Ovary (tissue), 9 donors: ENCODE data around the gene GRIK4. TPM values are rescaled to one million over a fixed set of nuclear protein-coding genes. Genes with fewer than 3 reads are reported as not detected.

ENCODE experiments used
- DNase-seq, 5 donors: peaks; one replicate each; pipeline ENCODE4 v3.0.0-alpha.2; 2019 to 2020
- H3K27ac ChIP-seq, 2 donors: fragments of 200-600 bp; one replicate each; pipeline versions ENCODE4 v1.5.1 to v1.8.0; 2019 to 2022
- H3K27me3 ChIP-seq: fragments of 200-600 bp; one replicate; pipeline ENCODE4 v1.8.0; 2022
- H3K36me3 ChIP-seq: fragments of 200-600 bp; sonication (generic); one replicate; pipeline ENCODE4 v1.5.1; 2019
- H3K4me1 ChIP-seq: one replicate; pipeline ENCODE4 v1.8.1; 2013; ENCODE audit warnings: mild to moderate bottlenecking, moderate library complexity; ENCODE audit not compliant: insufficient read depth
- H3K4me3 ChIP-seq: fragments of 200-600 bp; sonication (generic); one replicate; pipeline ENCODE4 v1.5.1; 2017
- H3K9me3 ChIP-seq, 2 donors: fragments of 200-600 bp in 1 of 2; sonication (generic) in 1 of 2; one replicate each; pipeline versions ENCODE4 v1.5.1 to v1.8.1; 2013 to 2019; ENCODE audit warnings: mild to moderate bottlenecking in 1 of 2, moderate library complexity in 1 of 2
- EP300 ChIP-seq: sonication (generic); formaldehyde crosslinking; IDR thresholded peaks from one replicate; pipeline ENCODE4 v1.6.1; 2017; ENCODE audit warnings: antibody characterized with exemption
- POLR2A ChIP-seq: fragments of 450-650 bp; IDR thresholded peaks from one replicate; pipeline ENCODE4 v1.6.1; 2017; ENCODE audit warnings: antibody characterized with exemption, mild to moderate bottlenecking, moderate library complexity
- WGBS, 3 donors: extraction: QIAGEN DNeasy Blood & Tissue Kit in 1 of 3; methylation state at CpG; one replicate each; pipeline versions ENCODE4 v1.1.5 to v1.1.7; 2013 to 2017; 5-methylcytosine and 5-hydroxymethylcytosine counted together
- intact Hi-C, 4 donors: fragments of 100-400 bp; cut with DNase I; formaldehyde crosslinking; loops; one replicate each; pipeline versions ENCODE4 v1.11.0 to v1.15.1; 2022 to 2023
- polyA plus RNA-seq, 2 donors: library from polyadenylated mRNA; stranded (reverse); fragments of 200-250 nt in 1 of 2; fragments of 350-450 nt in 1 of 2; fragmentation: Illumina TruSeq in 1 of 2; extraction: RNeasy Lipid Tissue Mini Kit (QIAGEN cat#74804) in 1 of 2; gene quantifications; one replicate each; pipeline ENCODE4 v1.2.3, GENCODE V29; 2013 to 2014
- total RNA-seq, 7 donors: library from RNA; depleted of rRNA in 2 of 7; stranded (reverse); fragments of >200 nt in 2 of 7; fragmentation: NEBNext Ultra II Directional in 3 of 7; extraction: Animal tissue kit (Norgen Biotek cat#: 25700) in 3 of 7; gene quantifications; one replicate each; pipeline versions ENCODE4 v1.1.0 to v1.2.4, GENCODE V29; 2016 to 2023
- TF ChIP-seq, protein P1 (sequence below), 3 donors: fragments of 450-650 bp in 2 of 3; fragments of 200-600 bp in 1 of 3; IDR thresholded peaks; one replicate each; pipeline versions ENCODE4 v1.5.1 to v1.8.0; 2016 to 2022; ENCODE audit warnings: antibody characterized with exemption in 3 of 3, mild to moderate bottlenecking in 1 of 3
- donor health status: DM: no; HTN: no; CAD: no; lungs with moderate emphysema.
- donor health status: DM: no; HTN: no; CAD: no.
- donor health status: Bipolar disorder and iron deficiency.
- donor health status: DM: yes; HTN: yes; CAD: no.
- donor health status: DM: no; HTN: no; CAD: no.
- donor health status: DM: yes; HTN: yes; CAD: no.

Gene GRIK4
- total and polyA plus RNA-seq, 9 donors = 1.3 to 13.4 (median 2.3) TPM

DNA sequence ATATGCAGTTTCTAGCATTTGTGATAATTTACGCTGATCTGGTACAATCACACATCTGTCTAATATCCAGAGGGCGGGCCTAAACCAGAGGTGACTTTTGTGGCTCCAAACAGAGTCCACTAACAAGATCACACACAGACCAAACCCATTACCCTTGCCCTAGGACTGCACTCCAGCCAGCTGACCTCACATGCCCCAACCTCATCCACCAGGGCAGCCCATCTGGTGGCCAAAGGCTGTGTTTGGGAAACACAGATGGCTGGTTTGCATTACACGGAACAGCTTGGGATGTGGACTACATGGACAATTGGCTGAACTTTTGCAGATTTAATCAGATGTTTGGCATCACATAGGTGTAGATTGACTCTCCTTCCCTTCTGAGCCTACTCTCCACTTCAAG, 228.2 kb downstream of the GRIK4 start:
- Histone ChIP-seq H3K36me3 (no peaks in the 10 kb centered on the region), H3K9me3 (no peaks in the 10 kb centered on the region), H3K27me3 (no peaks in the 10 kb centered on the region), H3K4me1 (no peaks in the 10 kb centered on the region), H3K4me3 (no peak overlapping the region), H3K27ac (no peak overlapping the region)
- DNase-seq = no peak
- no peak for TF ChIP-seq EP300
- TF ChIP-seq, protein P1, sequence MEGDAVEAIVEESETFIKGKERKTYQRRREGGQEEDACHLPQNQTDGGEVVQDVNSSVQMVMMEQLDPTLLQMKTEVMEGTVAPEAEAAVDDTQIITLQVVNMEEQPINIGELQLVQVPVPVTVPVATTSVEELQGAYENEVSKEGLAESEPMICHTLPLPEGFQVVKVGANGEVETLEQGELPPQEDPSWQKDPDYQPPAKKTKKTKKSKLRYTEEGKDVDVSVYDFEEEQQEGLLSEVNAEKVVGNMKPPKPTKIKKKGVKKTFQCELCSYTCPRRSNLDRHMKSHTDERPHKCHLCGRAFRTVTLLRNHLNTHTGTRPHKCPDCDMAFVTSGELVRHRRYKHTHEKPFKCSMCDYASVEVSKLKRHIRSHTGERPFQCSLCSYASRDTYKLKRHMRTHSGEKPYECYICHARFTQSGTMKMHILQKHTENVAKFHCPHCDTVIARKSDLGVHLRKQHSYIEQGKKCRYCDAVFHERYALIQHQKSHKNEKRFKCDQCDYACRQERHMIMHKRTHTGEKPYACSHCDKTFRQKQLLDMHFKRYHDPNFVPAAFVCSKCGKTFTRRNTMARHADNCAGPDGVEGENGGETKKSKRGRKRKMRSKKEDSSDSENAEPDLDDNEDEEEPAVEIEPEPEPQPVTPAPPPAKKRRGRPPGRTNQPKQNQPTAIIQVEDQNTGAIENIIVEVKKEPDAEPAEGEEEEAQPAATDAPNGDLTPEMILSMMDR (IDR thresholded peaks at IDR 0.05) = no peak
- no peak for TF ChIP-seq POLR2A
- 56 to 61% (median 58%) methylated on average over 3 of the region's 3 CpGs for WGBS, 3 donors
- intact Hi-C loops = no loop called here

DNA sequence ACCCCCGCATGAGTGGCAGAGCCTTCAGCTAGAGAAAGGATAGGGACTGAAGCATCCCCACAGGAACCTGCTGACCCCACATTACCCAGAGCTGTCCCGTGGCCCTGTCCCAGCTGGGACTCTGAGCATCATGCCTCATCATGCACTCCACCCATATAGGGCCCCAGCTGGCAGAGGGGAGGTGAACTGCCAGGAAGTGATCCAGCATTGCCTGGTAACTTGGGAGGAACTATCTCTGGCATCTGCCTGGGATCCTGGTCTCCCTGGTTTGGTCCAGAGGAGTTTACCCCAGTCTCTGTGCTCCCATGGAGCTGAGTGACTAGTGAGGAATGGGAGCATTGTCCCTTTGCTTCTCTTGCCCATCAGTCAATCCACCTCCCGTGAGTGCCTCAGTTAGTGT, 228.8 kb downstream of the GRIK4 start:
- intact Hi-C loops = no loop called here
- H3K27ac ChIP-seq = no peak overlapping the region
- TF ChIP-seq, protein P1 (IDR thresholded peaks at IDR 0.05) = no peak
- no peak for TF ChIP-seq EP300
- no peak for TF ChIP-seq POLR2A
- DNase-seq = no peak
- no peaks in the 10 kb centered on the region for H3K36me3 ChIP-seq
- no peaks in the 10 kb centered on the region for H3K4me1 ChIP-seq
- H3K27me3 ChIP-seq = no peaks in the 10 kb centered on the region
- WGBS, 3 donors = 88 to 93% (median 90%) methylated on average over 3 of the region's 3 CpGs
- H3K4me3 ChIP-seq = no peak overlapping the region
- H3K9me3 ChIP-seq = no peaks in the 10 kb centered on the region

DNA sequence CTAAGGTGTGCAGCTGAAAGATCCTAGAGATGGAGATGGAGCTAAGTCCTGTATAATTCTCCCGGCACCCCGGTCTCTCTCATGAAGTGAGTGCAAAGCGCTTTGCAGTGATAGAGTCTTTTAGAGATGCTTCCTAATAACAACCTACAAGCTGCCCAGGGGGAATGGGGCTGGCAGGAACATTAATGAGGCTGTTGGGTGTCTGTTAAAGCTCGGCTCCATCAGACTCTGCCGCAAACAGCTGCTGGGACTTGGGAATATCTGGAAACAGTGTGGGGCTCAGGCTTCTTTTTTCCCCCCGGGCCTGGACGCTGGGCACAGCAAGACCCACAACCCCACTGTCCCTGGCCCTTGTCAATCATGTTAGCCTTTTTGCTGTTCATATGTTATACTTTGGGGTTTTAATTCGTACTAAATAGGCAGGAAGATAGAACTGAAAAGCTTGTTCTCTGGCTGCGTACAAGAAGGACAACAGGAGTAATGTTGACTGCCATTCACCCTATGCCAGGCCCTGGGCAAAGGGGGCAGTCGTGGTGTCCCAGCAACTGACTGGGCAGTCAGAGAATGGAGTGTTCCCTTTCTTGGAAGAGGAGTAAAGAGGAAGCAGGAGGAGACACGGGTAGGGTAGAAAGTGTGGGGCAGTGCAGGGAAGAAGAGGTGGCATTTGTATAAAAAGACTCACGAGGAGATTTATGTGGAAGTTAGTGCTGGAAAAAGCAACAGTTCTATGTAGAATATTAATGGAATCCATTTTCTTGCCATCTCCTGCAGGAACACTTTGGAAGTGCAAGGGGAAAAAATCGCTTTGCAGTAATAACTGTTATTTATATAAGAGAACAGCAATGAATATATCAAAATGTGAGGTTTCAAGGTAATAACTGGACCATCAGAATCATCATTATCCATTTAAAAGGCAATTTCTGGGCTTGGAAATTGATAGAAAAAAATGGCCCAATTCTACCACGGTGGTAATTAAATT, 232.8 kb downstream of the GRIK4 start:
- Histone ChIP-seq H3K9me3 (no peaks in the 10 kb centered on the region), H3K36me3 (no peaks in the 10 kb centered on the region), H3K27ac (no peak overlapping the region), H3K4me1 (peaks cover 5% of the 10 kb centered on the region), H3K4me3 (no peak overlapping the region), H3K27me3 (no peaks in the 10 kb centered on the region)
- WGBS, 3 donors = 89 to 91% (median 89%) methylated on average over 14 of the region's 14 CpGs
- no peak for TF ChIP-seq POLR2A
- TF ChIP-seq EP300 = no peak
- TF ChIP-seq, protein P1 (IDR thresholded peaks at IDR 0.05) = no peak
- no peak for DNase-seq
- intact Hi-C loops = no loop called here

DNA sequence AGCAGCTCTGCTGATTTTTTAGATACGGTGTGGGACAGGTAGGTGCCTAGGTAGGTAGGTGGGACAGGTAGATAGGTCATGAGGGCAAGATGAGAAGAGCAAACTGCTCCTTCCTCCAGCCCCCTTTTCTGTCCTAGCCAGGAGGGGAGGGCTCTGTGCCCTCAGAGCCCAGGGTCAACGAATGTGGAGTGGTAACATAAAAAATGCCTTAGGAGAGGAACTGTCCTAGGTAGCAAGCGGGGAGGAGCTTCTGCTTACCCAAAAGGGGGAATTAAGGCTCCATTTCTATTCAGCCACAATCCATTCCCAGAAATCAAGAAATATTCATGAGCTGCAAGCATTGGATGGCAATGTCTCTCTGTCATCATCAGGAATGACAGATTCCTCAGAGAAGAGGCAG, 234.8 kb downstream of the GRIK4 start:
- Histone ChIP-seq H3K27me3 (no peaks in the 10 kb centered on the region), H3K9me3 (no peaks in the 10 kb centered on the region), H3K4me3 (no peak overlapping the region), H3K4me1 (peaks cover 5% of the 10 kb centered on the region), H3K36me3 (no peaks in the 10 kb centered on the region), H3K27ac (no peak overlapping the region)
- DNase-seq = no peak
- TF ChIP-seq, protein P1 (IDR thresholded peaks at IDR 0.05) = no peak
- no peak for TF ChIP-seq POLR2A
- no peak for TF ChIP-seq EP300
- intact Hi-C loops = no loop called here
- WGBS, 3 donors = 72 to 82% (median 78%) methylated on average over 3 of the region's 3 CpGs
